Loucy (cell line): ENCODE measurements around the gene CDH2.
"Not testable (repeated sequence)": the region's sequence is repeated elsewhere in the genome, so short reads cannot be mapped to it uniquely, and the experiment has no call there.

Source experiments
- H2AFZ ChIP-seq: fragments of 200-600 bp; sonication (generic); 2 replicates; pipeline ENCODE4 v1.6.0; 2016; ENCODE audit warnings: antibody characterized with exemption, mild to moderate bottlenecking, low read length, moderate library complexity
- H3F3A ChIP-seq: fragments of 200-600 bp; 2 replicates; pipeline ENCODE4 v1.6.0; 2016; ENCODE audit warnings: antibody characterized with exemption, low read depth, mild to moderate bottlenecking
- H3K27me3 ChIP-seq: fragments of 200-600 bp; sonication (generic); 2 replicates; pipeline ENCODE4 v1.6.1; 2014; ENCODE audit warnings: low read length, mild to moderate bottlenecking; ENCODE audit not compliant: insufficient read depth, poor library complexity, severe bottlenecking
- H3K36me3 ChIP-seq: fragments of 200-600 bp; sonication (generic); 2 replicates; pipeline ENCODE4 v1.6.1; 2016; ENCODE audit warnings: low read length; ENCODE audit not compliant: insufficient read depth
- H3K4me1 ChIP-seq: fragments of 200-600 bp; sonication (generic); 2 replicates; pipeline ENCODE4 v1.5.1; 2014; ENCODE audit warnings: low read length, mild to moderate bottlenecking; ENCODE audit not compliant: insufficient read depth, poor library complexity, severe bottlenecking
- H3K4me2 ChIP-seq: fragments of 200-600 bp; sonication (generic); 2 replicates; pipeline ENCODE4 v1.6.0; 2014; ENCODE audit warnings: antibody characterized with exemption, low read length, low read depth, mild to moderate bottlenecking; ENCODE audit not compliant: poor library complexity, severe bottlenecking
- H3K4me3 ChIP-seq: fragments of 200-600 bp; sonication (generic); 2 replicates; pipeline ENCODE4 v1.5.1; 2014; ENCODE audit warnings: low read length, mild to moderate bottlenecking, mixed read lengths; ENCODE audit not compliant: poor library complexity, severe bottlenecking
- H3K79me2 ChIP-seq: fragments of 200-600 bp; sonication (generic); 2 replicates; pipeline ENCODE4 v1.6.1; 2014; ENCODE audit warnings: low read length; ENCODE audit not compliant: insufficient read depth
- H3K9ac ChIP-seq: fragments of 200-600 bp; sonication (generic); 2 replicates; pipeline ENCODE4 v1.6.0; 2014; ENCODE audit warnings: mild to moderate bottlenecking, low read depth, low read length, moderate library complexity; ENCODE audit not compliant: poor library complexity, severe bottlenecking
- H3K9me2 ChIP-seq: fragments of 200-600 bp; sonication (generic); replicated peaks from 2 replicates; pipeline ENCODE4 v1.6.1; 2016; ENCODE audit warnings: low read depth, low read length, mixed read lengths
- H3K9me3 ChIP-seq: fragments of 200-600 bp; sonication (generic); 2 replicates; pipeline ENCODE4 v1.6.1; 2014; ENCODE audit warnings: mild to moderate bottlenecking, antibody characterized with exemption, low read length, low read depth; ENCODE audit not compliant: insufficient read depth
- H4K20me1 ChIP-seq: fragments of 200-600 bp; sonication (generic); 2 replicates; pipeline ENCODE4 v1.6.0; 2014; ENCODE audit warnings: antibody characterized with exemption, low read length, mild to moderate bottlenecking; ENCODE audit not compliant: insufficient read depth, poor library complexity, severe bottlenecking
- EZH2phosphoT487 ChIP-seq: fragments of 200-600 bp; IDR thresholded peaks from 2 replicates; pipeline ENCODE4 v1.6.1; 2018; ENCODE audit warnings: antibody characterized with exemption, mild to moderate bottlenecking, moderate library complexity, borderline replicate concordance
- TF ChIP-seq, protein P1 (sequence below): fragments of 200-600 bp; sonication (generic); conservative IDR thresholded peaks from 2 replicates; pipeline ENCODE4 v1.5.1; 2014; ENCODE audit warnings: mild to moderate bottlenecking, antibody characterized with exemption, low read length

CDH2 gene

GRCh38 chr18:27921392-27921791, 255.5 kb downstream of the CDH2 start:
- Histone ChIP-seq H3K9me3 (no peaks in the 10 kb centered on the region), H3K79me2 (no peaks in the 10 kb centered on the region), H3F3A (no peaks in the 10 kb centered on the region), H4K20me1 (no peaks in the 10 kb centered on the region), H3K9ac (no peak overlapping the region), H3K36me3 (no peaks in the 10 kb centered on the region), H3K9me2 (no peaks in the 10 kb centered on the region), H3K4me3 (no peak overlapping the region), H2AFZ (peak overlapping the region; percentile 30; the same call in 1 of the 2 replicates), H3K27me3 (no peaks in the 10 kb centered on the region), H3K4me1 (no peaks in the 10 kb centered on the region), H3K4me2 (no peak overlapping the region)
- TF ChIP-seq, protein P1, sequence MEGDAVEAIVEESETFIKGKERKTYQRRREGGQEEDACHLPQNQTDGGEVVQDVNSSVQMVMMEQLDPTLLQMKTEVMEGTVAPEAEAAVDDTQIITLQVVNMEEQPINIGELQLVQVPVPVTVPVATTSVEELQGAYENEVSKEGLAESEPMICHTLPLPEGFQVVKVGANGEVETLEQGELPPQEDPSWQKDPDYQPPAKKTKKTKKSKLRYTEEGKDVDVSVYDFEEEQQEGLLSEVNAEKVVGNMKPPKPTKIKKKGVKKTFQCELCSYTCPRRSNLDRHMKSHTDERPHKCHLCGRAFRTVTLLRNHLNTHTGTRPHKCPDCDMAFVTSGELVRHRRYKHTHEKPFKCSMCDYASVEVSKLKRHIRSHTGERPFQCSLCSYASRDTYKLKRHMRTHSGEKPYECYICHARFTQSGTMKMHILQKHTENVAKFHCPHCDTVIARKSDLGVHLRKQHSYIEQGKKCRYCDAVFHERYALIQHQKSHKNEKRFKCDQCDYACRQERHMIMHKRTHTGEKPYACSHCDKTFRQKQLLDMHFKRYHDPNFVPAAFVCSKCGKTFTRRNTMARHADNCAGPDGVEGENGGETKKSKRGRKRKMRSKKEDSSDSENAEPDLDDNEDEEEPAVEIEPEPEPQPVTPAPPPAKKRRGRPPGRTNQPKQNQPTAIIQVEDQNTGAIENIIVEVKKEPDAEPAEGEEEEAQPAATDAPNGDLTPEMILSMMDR: no peak
- TF ChIP-seq EZH2phosphoT487: no peak

DNA sequence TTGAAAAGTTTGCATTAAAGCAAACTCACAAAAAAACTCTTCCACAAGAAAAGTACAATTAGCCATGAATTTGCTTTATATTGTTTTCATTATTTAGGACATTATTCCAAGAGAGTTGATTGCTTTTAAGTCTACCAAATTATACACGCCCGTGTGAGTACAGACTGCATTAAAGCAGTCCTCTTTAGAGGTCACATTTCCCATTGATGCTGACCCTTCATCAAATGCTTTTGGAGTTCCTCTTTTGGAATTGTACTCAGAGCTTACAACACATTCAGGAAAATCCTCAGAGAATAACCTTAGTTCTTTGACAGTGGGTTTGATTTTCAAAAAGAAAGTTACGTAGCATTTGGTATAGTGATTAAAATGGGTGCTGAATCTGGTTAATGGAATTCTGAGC, 256.1 kb downstream of the CDH2 start:
- H3K27me3 ChIP-seq: no peaks in the 10 kb centered on the region
- no peak overlapping the region for H3K4me2 ChIP-seq
- no peaks in the 10 kb centered on the region for H3K9me3 ChIP-seq
- no peak for TF ChIP-seq EZH2phosphoT487
- TF ChIP-seq, protein P1: no peak
- H3K36me3 ChIP-seq: no peaks in the 10 kb centered on the region
- H3K79me2 ChIP-seq: no peaks in the 10 kb centered on the region
- no peaks in the 10 kb centered on the region for H3K9me2 ChIP-seq
- no peak overlapping the region for H3K4me3 ChIP-seq
- no peaks in the 10 kb centered on the region for H3F3A ChIP-seq
- H4K20me1 ChIP-seq: no peaks in the 10 kb centered on the region
- H2AFZ ChIP-seq: no peak overlapping the region
- no peaks in the 10 kb centered on the region for H3K4me1 ChIP-seq
- H3K9ac ChIP-seq: no peak overlapping the region

- H3K36me3 ChIP-seq, H3K79me2 ChIP-seq, H3K9ac ChIP-seq, H3K4me3 ChIP-seq, H3F3A ChIP-seq, H2AFZ ChIP-seq, H3K4me1 ChIP-seq, H4K20me1 ChIP-seq, H3K27me3 ChIP-seq, H3K4me2 ChIP-seq, H3K9me3 ChIP-seq, H3K9me2 ChIP-seq: not testable (repeated sequence)
Measured at GRCh38 chr18:27906189-27906588, 270.7 kb downstream of the CDH2 start.

GRCh38 chr18:27903906-27904305, 273.0 kb downstream of the CDH2 start:
- H3F3A ChIP-seq: no peaks in the 10 kb centered on the region
- no peak overlapping the region for H3K4me2 ChIP-seq
- no peaks in the 10 kb centered on the region; the same call in 1 of the 2 replicates for H3K9me3 ChIP-seq
- TF ChIP-seq, protein P1: no peak
- no peak for TF ChIP-seq EZH2phosphoT487
- no peaks in the 10 kb centered on the region for H4K20me1 ChIP-seq
- no peaks in the 10 kb centered on the region for H3K4me1 ChIP-seq
- H3K36me3 ChIP-seq: no peaks in the 10 kb centered on the region
- no peak overlapping the region for H2AFZ ChIP-seq
- no peaks in the 10 kb centered on the region for H3K79me2 ChIP-seq
- H3K27me3 ChIP-seq: no peaks in the 10 kb centered on the region
- no peak overlapping the region for H3K4me3 ChIP-seq
- no peak overlapping the region for H3K9ac ChIP-seq
- H3K9me2 ChIP-seq: no peaks in the 10 kb centered on the region
